ENCODE data around the gene HOXD9.

The HOXD9 gene

DNA sequence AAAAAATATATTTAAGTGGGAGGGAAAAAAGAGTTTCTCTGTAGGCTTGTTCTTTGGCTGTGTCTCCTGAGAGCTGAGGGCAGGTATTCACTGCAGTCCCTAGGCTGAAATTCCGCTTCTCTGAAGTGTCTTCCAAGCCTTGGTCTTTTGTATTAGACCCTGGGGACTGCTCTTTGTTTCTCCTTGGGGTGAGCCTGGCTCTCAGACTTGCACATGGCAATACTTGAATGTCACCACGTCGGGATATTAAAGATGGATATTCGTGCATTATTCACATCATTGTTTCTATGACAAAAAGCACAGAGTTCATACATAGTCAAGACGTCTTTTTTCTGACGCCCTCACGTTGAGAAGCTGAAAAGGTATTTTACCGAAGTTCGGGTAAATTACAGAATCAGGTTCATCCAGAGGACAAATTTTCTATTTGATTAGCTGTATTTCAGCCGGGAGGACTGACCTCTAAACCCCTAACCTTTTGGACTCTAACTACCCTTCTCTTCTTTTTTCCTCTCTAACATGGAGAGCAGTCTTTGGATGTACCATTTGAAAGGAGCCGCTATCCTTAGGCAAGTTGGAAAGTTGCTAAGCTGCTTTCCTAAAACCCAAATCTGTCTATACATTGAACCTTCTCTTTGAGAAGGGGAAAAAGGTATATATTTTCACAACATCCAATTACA lies 32.2 kb downstream of the HOXD9 start:
- Histone ChIP-seq H3K36me3 (ENCODE audit: control insufficient read depth in 5 of 5, insufficient read depth in 5 of 5, low read length in 5 of 5) (peaks cover 7 to 27% (median 19%) of the 10 kb centered on the region in 5 donors), H3K27ac (ENCODE audit: low read depth, low read length) (no peak overlapping the region), H3K4me1 (ENCODE audit: control insufficient read depth in 5 of 5, insufficient read depth in 5 of 5, low read length in 5 of 5) (peaks cover 0 to 14% (median 6%) of the 10 kb centered on the region in 5 donors), H3K4me3 (ENCODE audit: low read depth in 1 of 5, low read length in 5 of 5) (no peak overlapping the region), H3K9ac (ENCODE audit: low read length in 5 of 5) (no peak overlapping the region), H3K9me3 (ENCODE audit: control insufficient read depth in 5 of 5, low read length in 5 of 5) (no peaks in the 10 kb centered on the region), H3K27me3 (ENCODE audit: control insufficient read depth in 5 of 5, insufficient read depth in 4 of 5, low read length in 5 of 5) (peaks cover 0 to 21% (median 0%) of the 10 kb centered on the region in 5 donors)

DNA sequence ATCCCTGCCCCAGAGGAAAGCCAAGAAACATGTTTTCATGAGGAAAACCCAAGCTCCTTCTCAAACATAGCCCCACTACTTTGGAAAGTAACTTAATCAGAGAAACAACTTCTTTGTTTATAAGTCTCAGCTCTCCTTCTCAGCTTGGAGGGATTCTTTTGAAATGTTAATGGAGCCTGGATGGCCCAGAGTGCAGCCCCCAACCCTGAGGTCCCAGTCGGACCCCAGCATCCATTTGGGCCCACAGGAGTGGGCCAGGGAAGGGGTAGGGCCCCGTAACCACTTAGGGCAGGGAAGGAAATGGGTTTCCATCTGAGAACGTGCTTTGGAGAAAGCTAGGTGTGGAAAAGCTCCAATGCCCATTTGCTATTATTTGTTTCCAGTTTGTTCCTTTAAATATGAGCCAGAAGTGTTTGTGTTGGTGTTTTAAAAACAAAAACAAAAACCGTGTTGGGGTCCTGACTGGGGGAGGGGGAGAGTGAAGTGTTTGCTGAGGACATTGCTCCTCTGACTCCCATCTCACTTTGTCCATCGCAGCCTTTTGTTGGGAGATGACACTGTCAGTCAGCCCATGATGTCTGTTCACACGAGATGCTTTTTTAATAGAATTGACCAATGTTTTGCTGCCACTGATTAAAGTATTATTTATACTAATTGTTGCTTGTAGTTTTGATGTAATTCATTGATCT lies 33.0 kb downstream of the HOXD9 start:
- H3K4me3 ChIP-seq (ENCODE audit: low read depth in 1 of 5, low read length in 5 of 5), result no peak overlapping the region
- H3K9me3 ChIP-seq (ENCODE audit: control insufficient read depth in 5 of 5, low read length in 5 of 5), result no peaks in the 10 kb centered on the region
- no peak overlapping the region for H3K9ac ChIP-seq (ENCODE audit: low read length in 5 of 5)
- H3K36me3 ChIP-seq (ENCODE audit: control insufficient read depth in 5 of 5, insufficient read depth in 5 of 5, low read length in 5 of 5), result peaks cover 7 to 23% (median 14%) of the 10 kb centered on the region in 5 donors
- peaks cover 0 to 24% (median 3%) of the 10 kb centered on the region in 5 donors for H3K27me3 ChIP-seq (ENCODE audit: control insufficient read depth in 5 of 5, insufficient read depth in 4 of 5, low read length in 5 of 5)
- H3K4me1 ChIP-seq (ENCODE audit: control insufficient read depth in 5 of 5, insufficient read depth in 5 of 5, low read length in 5 of 5), result peaks cover 0 to 21% (median 14%) of the 10 kb centered on the region in 5 donors
- no peak overlapping the region for H3K27ac ChIP-seq (ENCODE audit: low read depth, low read length)

DNA sequence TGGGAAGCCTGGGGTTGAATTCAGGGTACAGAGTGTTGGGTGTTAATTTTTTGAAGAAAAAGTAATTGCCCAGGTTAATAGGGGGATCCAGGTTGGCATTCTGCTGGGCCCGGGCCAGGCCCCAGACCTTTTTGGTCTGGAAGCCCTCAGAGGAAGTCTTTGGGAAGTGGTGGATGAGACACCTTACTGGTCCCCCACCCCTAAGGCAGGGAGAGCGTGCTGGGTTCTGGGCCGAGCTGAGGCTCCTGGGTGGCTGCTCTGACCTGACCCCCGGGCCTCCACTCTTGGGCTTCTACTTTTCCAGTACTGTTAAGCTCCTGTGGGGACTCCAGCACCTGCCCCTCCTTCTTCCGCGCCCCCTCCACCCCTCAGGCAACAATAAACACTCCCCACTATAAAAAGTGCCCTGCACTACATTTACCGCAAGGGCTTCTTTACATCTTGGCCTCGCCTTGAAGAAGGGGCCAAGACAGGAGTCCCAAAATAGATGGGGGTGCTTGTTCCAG lies 33.8 kb downstream of the HOXD9 start:
- H3K9ac ChIP-seq (ENCODE audit: low read length in 5 of 5), result no peak overlapping the region
- H3K4me1 ChIP-seq (ENCODE audit: control insufficient read depth in 5 of 5, insufficient read depth in 5 of 5, low read length in 5 of 5), result peaks cover 0 to 21% (median 16%) of the 10 kb centered on the region in 5 donors
- no peaks in the 10 kb centered on the region for H3K9me3 ChIP-seq (ENCODE audit: control insufficient read depth in 5 of 5, low read length in 5 of 5)
- no peak overlapping the region for H3K27ac ChIP-seq (ENCODE audit: low read depth, low read length)
- peaks cover 7 to 23% (median 12%) of the 10 kb centered on the region in 5 donors for H3K36me3 ChIP-seq (ENCODE audit: control insufficient read depth in 5 of 5, insufficient read depth in 5 of 5, low read length in 5 of 5)
- H3K4me3 ChIP-seq (ENCODE audit: low read depth in 1 of 5, low read length in 5 of 5), result peak overlapping the region in 1 of 5 donors; percentile 48
- peaks cover 0 to 27% (median 3%) of the 10 kb centered on the region in 5 donors for H3K27me3 ChIP-seq (ENCODE audit: control insufficient read depth in 5 of 5, insufficient read depth in 4 of 5, low read length in 5 of 5)

DNA sequence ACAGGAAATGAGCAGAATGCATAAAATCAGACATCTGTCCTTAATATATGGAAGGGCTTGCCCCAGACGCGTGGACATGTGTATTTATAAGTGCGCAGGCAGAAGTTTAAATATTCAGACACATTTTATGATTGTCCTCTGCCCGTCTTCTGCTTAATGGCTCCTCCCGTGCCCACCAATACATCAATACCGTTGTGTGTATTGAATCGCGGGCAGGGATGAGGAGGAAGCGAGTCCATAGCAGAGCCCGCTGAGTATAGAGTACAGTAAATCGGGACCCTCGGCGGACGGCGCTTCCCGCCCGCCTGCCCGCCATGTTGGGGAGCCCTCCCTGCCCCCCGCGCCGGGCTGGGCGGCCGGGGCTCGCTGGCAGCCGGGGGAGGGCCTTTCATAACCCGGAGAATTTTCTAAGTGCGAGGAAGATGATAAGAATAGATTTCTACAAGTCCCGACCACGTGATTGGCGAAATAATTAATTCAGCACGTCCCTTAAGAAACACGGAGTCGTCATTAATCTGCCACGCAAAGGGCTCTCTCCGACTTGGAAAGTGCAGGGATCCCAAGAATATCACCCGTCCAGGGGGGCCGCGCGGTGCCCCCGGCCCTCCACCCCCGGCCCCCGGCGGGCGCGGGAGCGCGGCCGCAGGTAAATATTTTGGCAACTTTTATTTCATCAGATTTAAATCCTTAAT lies 34.4 kb downstream of the HOXD9 start, which contains the start of gene HOXD3:
TSS of gene HOXD3 (plus strand) at position 501 of the 692 bp plus-strand sequence. CDS start 11,808 bp downstream, outside the sequence.
- H3K9me3 ChIP-seq (ENCODE audit: control insufficient read depth in 5 of 5, low read length in 5 of 5), result no peaks in the 10 kb centered on the region
- no peak within 1 kb of the TSS for H3K27ac ChIP-seq (ENCODE audit: low read depth, low read length)
- H3K4me3 ChIP-seq (ENCODE audit: low read depth in 1 of 5, low read length in 5 of 5), result peak within 1 kb of the TSS; percentile 19 to 48 (median 46)
- H3K27me3 ChIP-seq (ENCODE audit: control insufficient read depth in 5 of 5, insufficient read depth in 4 of 5, low read length in 5 of 5), result peaks cover 0 to 33% (median 3%) of the 10 kb centered on the region in 5 donors
- peaks cover 0 to 21% (median 19%) of the 10 kb centered on the region in 5 donors for H3K4me1 ChIP-seq (ENCODE audit: control insufficient read depth in 5 of 5, insufficient read depth in 5 of 5, low read length in 5 of 5)
- H3K9ac ChIP-seq (ENCODE audit: low read length in 5 of 5), result no peak within 1 kb of the TSS
- H3K36me3 ChIP-seq (ENCODE audit: control insufficient read depth in 5 of 5, insufficient read depth in 5 of 5, low read length in 5 of 5), result peaks cover 7 to 23% (median 12%) of the 10 kb centered on the region in 5 donors

DNA sequence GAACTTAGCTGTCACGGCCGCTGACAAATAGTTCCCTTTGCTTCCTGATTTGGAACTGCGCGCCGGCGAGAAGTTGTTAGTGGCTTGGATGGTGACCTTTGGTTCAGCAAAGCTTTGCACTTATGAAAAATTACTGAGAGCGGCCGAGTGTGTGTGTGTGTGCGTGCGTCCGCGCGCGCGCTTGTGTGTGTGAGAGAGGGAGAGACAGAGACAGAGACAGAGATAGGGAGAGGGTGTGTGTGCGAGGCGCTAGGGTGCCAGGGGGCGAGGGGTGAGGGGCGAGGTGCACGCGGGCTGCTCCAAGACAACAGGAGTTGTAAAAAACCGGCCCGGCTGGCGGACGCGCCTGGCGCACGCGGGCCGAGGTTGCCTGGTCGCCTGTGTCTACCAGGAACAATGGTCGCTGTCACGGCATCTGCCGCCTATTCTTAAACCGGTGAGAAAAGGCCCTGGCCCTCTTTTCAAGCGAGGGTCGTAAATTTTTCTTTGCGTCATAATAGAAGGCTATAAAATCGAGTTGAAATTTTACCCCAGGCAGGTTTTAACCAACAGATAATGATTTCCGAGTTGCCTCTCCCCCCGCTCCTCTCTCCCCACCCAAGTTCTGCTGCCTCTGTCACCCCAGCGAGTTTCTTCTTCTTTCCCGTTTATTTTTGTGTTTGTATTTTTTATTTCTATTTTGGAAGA lies 35.1 kb downstream of the HOXD9 start:
- H3K9ac ChIP-seq (ENCODE audit: low read length in 5 of 5), result no peak overlapping the region
- peaks cover 0 to 24% (median 21%) of the 10 kb centered on the region in 5 donors for H3K4me1 ChIP-seq (ENCODE audit: control insufficient read depth in 5 of 5, insufficient read depth in 5 of 5, low read length in 5 of 5)
- peaks cover 2 to 38% (median 3%) of the 10 kb centered on the region in 5 donors for H3K27me3 ChIP-seq (ENCODE audit: control insufficient read depth in 5 of 5, insufficient read depth in 4 of 5, low read length in 5 of 5)
- H3K27ac ChIP-seq (ENCODE audit: low read depth, low read length), result no peak overlapping the region
- H3K9me3 ChIP-seq (ENCODE audit: control insufficient read depth in 5 of 5, low read length in 5 of 5), result no peaks in the 10 kb centered on the region
- H3K4me3 ChIP-seq (ENCODE audit: low read depth in 1 of 5, low read length in 5 of 5), result peak overlapping the region in 4 of 5 donors; percentile 19 to 47 (median 42)
- H3K36me3 ChIP-seq (ENCODE audit: control insufficient read depth in 5 of 5, insufficient read depth in 5 of 5, low read length in 5 of 5), result peaks cover 5 to 20% (median 8%) of the 10 kb centered on the region in 5 donors

DNA sequence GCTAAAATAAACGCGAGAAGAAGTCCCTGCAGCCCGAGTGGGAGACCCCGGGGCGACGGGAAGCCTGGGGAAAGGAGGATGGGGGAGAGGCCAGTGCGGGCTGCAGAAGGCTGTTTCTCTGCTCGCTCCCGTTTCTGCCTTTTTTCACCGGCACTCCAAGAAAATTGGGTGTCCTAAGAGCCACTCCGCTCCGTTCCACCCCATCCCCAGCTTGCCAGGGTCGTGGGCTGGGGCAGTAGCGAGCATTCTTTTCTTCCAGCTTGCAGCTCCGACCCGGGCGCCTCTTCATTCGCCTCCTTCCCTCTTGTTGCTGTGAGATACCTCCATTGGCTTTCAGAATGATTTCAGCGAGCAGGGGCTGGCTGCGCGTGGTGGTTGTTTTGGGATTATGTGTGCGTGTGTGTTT lies 35.7 kb downstream of the HOXD9 start:
- Histone ChIP-seq H3K9ac (ENCODE audit: low read length in 5 of 5) (no peak overlapping the region), H3K4me3 (ENCODE audit: low read depth in 1 of 5, low read length in 5 of 5) (no peak overlapping the region), H3K27me3 (ENCODE audit: control insufficient read depth in 5 of 5, insufficient read depth in 4 of 5, low read length in 5 of 5) (peaks cover 2 to 38% (median 3%) of the 10 kb centered on the region in 5 donors), H3K9me3 (ENCODE audit: control insufficient read depth in 5 of 5, low read length in 5 of 5) (no peaks in the 10 kb centered on the region), H3K36me3 (ENCODE audit: control insufficient read depth in 5 of 5, insufficient read depth in 5 of 5, low read length in 5 of 5) (peaks cover 3 to 15% (median 7%) of the 10 kb centered on the region in 5 donors), H3K4me1 (ENCODE audit: control insufficient read depth in 5 of 5, insufficient read depth in 5 of 5, low read length in 5 of 5) (peaks cover 0 to 24% (median 21%) of the 10 kb centered on the region in 5 donors), H3K27ac (ENCODE audit: low read depth, low read length) (no peak overlapping the region)

DNA sequence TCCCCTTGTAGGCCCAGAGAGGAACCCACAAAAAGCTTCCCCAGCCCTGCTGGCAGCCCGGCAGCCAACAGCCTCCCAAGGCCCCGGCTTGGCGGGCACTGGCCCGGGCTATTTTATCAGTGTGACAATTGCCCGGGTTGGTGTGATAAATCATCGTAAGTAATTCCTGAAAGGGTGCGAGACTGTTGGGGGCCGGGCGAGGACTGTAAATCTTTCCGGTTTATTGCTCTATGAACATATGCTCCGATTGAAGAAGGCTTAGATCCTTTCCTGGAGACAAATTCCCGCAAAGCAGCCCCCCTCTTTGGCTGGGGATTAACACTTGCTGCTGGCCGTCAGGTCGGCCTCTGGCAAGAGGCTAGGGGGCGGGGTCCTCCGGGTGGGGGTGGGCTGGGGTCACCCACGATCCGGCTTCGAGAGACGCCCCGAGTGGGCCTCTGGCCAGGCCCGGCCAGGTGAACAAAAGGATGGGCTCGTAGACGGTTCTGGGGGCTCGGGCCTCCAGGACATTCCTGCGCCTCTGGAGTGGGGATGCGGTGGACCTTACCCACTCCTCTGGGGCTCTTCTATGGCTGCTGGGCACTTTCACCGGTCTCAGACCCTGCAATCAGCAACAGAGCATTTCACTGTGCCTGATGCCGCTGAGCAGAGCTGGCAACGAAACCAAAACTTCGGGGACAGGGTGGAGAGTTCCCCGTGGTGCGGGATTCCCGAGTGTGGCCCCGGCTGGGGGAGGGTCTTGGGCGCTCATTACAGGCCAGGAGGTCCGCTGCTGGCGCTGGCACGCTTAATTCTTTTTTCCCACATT lies 36.5 kb downstream of the HOXD9 start:
- H3K27ac ChIP-seq (ENCODE audit: low read depth, low read length), result no peak overlapping the region
- H3K9me3 ChIP-seq (ENCODE audit: control insufficient read depth in 5 of 5, low read length in 5 of 5), result no peaks in the 10 kb centered on the region
- H3K9ac ChIP-seq (ENCODE audit: low read length in 5 of 5), result no peak overlapping the region
- no peak overlapping the region for H3K4me3 ChIP-seq (ENCODE audit: low read depth in 1 of 5, low read length in 5 of 5)
- peaks cover 2 to 42% (median 3%) of the 10 kb centered on the region in 5 donors for H3K27me3 ChIP-seq (ENCODE audit: control insufficient read depth in 5 of 5, insufficient read depth in 4 of 5, low read length in 5 of 5)
- H3K36me3 ChIP-seq (ENCODE audit: control insufficient read depth in 5 of 5, insufficient read depth in 5 of 5, low read length in 5 of 5), result peaks cover 2 to 11% (median 4%) of the 10 kb centered on the region in 5 donors
- H3K4me1 ChIP-seq (ENCODE audit: control insufficient read depth in 5 of 5, insufficient read depth in 5 of 5, low read length in 5 of 5), result peaks cover 0 to 24% (median 21%) of the 10 kb centered on the region in 5 donors

DNA sequence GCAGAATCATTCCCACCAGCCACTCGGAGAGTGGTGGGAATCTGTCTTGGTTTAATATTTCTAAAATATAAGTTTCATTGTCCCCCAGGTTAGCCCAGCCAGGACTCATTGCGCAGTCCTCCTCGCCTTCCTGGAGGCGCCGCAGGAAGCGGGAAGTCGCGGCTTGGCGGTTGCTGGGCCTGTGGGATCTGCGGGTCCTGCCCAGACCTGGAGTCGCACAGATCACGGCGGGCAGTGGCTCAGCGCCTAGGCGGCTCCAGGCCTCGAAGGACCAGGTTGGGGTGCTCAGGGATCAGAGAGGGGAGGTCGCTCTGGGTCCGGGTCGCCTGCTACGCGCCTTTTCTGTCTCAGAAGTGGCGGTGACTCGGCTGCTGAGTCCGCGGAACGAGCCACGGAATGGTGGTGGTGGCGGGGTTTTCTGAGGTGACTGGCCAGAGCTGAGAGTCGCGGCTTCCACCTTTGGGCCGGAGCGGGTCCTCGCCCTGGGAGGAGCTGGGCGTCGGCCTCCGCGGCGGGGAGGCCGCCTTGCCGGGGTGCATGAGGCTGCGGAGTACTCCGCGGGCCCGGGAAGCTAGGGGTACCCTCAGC lies 37.2 kb downstream of the HOXD9 start:
- Histone ChIP-seq H3K36me3 (ENCODE audit: control insufficient read depth in 5 of 5, insufficient read depth in 5 of 5, low read length in 5 of 5) (peaks cover 0 to 8% (median 7%) of the 10 kb centered on the region in 5 donors), H3K9ac (ENCODE audit: low read length in 5 of 5) (no peak overlapping the region), H3K4me1 (ENCODE audit: control insufficient read depth in 5 of 5, insufficient read depth in 5 of 5, low read length in 5 of 5) (peaks cover 0 to 24% (median 21%) of the 10 kb centered on the region in 5 donors), H3K27ac (ENCODE audit: low read depth, low read length) (no peak overlapping the region), H3K4me3 (ENCODE audit: low read depth in 1 of 5, low read length in 5 of 5) (peak overlapping the region in 2 of 5 donors; percentile 22 to 27), H3K9me3 (ENCODE audit: control insufficient read depth in 5 of 5, low read length in 5 of 5) (no peaks in the 10 kb centered on the region), H3K27me3 (ENCODE audit: control insufficient read depth in 5 of 5, insufficient read depth in 4 of 5, low read length in 5 of 5) (peaks cover 2 to 41% (median 6%) of the 10 kb centered on the region in 5 donors)
